HG02610 (cell line): ENCODE results near the gene GPR142.
A peak's percentile ranks its signal among the peaks of the same experiment; 100 is the strongest.

Experiments used
- ATAC-seq: cut with Tn5 transposase; IDR thresholded peaks from one replicate; pipeline ENCODE4 v1.9.1; 2021; ENCODE audit warnings: mild to moderate bottlenecking, moderate library complexity; ENCODE audit not compliant: unreplicated experiment

Gene GPR142

GRCh38 chr17:74369221-74369620 lies 1.9 kb downstream of the GPR142 start:
- ATAC-seq = no peak

DNA sequence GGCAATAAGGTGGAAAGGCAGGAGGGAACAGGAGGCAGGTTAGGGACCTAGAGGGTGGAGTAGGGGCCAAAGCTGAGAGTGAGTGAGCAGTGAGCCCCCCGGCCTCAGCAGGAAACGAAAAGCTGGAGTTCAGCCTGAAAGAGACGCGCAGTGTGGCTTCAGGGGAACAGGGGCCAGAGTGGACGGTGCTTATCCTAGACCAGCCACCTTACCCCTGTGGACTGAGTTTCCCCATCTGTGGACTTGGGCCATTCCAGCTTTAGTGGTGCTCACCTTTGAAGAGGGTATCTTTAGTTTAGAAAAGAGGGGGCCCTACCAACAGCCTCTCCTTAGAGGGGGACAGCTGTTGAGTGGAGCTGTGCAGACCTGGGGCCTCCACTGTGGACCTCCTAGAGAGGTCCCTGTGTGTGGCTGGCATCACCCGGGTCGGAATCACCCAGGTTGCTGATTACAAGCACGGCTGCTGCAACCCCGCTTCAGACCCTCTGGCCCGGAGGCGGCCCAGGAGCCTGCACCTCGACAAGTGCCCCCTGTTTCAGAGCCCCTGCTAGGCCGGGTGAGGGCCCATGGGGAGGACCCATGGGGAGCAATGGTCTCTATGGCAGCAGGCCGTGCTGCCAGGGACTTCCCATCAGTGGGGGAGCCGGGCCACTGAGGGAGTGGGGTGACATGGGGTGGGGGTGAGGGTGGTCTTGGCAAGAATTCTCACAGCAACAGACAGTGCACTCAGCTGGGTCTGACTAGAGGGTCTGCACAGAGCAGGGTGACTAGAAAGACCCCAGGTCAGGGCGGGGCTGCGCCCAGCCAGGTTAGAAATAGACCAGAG lies 2.6 kb downstream of the GPR142 start:
- ATAC-seq = no peak

- ATAC-seq = no peak
Measured at GRCh38 chr17:74371653-74372147, 4.4 kb downstream of the GPR142 start.

GRCh38 chr17:74372426-74372825 lies 5.1 kb downstream of the GPR142 start:
- no peak for ATAC-seq

GRCh38 chr17:74373838-74374606 lies 6.7 kb downstream of the GPR142 start:
- no peak for ATAC-seq

DNA sequence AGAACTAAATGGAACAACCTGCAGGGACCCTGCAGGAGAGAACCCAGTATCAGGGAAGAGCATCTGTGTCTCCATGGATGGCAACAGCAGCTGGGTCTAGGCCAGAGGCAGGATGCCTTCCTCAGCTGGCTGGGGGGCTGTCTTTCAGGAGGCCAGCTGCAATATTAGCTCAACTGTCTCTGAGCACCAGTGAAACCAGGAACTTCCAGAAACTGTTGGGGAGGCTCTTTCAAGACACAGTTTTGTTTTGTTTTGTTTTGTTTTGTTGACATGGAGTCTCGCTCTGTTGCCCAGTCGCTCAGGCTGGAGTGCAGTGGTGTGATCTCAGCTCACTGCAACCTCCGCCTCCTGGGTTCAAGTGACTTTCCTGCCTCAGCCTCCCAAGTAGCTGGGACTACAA lies 7.6 kb downstream of the GPR142 start:
- ATAC-seq = no peak

- peak; percentile 75 for ATAC-seq
Measured at GRCh38 chr17:74379495-74380085, 12.3 kb downstream of the GPR142 start.

DNA sequence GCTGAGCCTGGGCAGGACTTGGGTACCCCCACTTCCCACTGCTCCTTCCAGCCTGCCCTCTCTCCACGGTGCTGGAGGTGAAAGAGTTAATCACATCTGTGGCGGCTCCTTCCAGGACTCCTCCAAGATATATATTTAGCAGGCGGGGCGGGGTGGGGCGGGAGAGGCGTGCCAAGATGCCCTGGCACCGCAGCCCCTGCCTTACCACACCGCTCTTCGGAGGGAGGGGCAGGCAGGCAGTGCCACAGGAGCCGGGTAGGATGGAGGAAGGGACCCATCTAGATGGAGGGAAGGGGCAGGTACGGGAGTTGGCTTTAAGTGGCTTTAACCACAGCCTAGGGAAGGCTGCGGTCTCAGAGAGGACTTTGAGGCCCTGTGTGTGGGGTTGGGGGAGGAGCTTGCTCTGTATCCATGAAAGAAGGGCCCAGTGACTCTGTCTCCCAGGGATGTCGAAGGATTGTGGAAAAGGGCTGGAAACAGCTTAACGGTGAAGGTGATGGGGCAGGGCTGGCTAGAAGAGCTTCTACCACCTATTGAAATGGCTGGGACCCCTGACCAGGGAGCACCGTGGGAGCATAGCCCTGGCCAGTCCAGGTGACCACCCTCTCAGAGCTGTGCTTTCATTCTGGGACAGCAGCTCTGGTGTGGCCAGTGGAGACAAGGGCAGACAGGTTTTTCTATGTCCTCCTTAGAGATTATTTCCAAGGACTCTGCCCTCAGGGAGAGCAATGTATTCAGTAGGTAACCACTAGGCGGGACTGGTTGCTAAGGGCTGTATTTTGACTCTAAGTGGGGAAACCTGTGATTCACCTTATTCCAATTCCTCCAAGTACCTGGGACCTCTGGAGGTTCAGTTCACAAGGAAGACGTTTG lies 13.0 kb downstream of the GPR142 start:
- no peak for ATAC-seq

GRCh38 chr17:74380959-74381808 lies 13.9 kb downstream of the GPR142 start:
- no peak for ATAC-seq

GRCh38 chr17:74383141-74383540 lies 15.8 kb downstream of the GPR142 start:
- no peak for ATAC-seq

GRCh38 chr17:74385201-74385600 lies 17.9 kb downstream of the GPR142 start:
- ATAC-seq = no peak

DNA sequence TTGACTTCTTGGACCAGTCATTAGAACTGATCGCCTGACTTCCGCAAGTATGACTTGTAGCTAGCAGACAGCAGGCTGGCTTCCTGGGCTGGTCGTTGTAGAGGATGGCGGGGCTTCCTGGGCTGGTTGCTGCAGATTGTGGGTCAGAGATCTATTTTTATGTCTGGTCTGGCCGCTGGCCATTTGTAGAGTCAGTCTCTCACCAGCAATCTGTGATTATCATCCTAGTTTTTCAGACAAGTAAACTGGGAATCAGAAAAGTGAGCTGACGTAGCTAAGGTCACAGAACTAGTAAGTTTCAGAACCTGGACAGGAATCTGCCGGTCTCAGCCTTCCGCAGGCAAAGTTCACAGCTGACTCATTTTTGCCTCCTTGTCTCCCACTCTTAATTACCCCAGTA lies 19.1 kb downstream of the GPR142 start:
- no peak for ATAC-seq

GRCh38 chr17:74387365-74388218 lies 20.3 kb downstream of the GPR142 start:
- ATAC-seq = no peak

- no peak for ATAC-seq
Measured at GRCh38 chr17:74389084-74389753, 21.9 kb downstream of the GPR142 start.

DNA sequence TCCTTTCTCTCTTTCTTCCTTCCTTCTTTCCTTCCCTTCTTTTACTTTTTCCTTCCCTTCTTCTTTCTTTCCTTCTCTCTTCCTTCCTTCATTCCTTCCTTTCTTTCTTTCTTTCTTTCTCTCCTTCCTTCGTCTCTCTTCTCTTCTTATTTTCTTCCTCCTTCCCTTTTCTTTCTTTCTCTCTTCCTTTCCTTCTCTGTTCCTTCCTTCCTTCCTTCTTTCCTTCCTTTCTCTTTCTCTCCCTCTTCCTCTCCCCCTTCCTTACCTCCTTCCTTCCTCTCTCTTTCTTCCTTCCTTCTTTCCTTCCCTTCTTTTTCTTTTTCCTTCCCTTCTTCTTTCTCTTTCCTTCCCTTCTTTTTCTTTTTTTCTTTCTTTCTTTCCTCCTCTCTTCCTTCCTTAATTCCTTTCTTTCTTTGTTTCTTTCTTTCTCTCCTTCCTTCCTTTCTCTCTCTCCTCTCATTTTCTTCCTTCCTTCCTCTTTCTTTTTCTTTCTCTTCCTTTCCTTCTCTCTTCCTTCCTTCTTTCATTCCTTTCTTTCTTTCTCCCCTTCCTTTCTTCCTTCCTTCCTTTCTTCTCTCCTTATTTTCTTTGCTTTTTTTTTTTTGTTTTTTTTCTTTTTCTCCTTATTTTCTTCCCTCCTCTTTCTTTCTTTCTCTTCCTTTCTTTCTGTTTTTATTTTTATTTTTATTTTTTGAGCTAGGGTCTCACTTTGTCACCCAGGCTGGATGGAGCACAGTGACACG lies 22.8 kb downstream of the GPR142 start:
- no peak for ATAC-seq

DNA sequence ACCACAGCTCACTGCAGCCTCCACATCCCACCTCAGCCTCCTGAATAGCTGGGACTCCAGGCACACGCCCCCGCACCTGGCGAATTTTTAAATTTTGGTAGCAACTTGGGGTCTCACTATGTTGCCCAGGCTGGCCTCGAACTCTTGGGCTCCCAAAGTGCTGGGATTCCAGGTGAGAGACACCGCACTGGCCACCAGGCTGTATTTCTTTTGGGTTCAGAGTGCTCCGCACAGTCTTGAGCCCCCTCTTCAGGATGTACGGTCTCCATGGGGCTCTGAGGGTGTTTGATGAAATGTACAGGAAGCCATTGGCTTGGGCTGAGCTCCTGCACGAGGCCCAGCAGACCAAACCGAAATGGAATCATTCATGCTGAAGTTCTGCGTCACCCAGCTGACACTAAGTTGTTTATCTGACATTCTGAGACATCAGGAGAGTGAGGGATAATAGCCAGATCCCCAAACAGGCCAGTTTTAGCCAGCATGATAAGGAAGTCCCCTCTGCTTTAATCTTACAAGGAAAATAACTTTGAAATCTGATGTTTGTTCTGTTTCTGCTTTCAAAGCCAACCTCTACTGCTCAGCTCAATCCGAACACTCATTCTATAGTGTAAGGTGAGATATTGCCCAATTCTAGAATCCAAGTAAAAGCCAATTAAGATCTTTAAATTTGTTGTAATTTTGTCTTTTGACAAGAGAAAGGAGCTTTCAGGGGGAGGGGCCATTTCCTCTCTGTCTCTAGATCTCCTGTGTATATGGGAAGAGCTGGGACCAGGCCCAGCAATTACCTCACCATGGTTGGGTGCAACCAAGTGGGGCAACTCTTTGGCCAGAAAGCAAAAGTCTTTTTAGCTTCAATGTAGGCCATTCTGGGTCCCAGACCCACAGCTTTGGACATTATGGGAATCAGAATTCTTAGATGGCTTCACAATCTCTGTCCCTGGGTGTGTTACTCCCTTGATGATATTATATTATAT lies 23.7 kb downstream of the GPR142 start:
- no peak for ATAC-seq
